H9 (cell line): Measurements from ENCODE around the gene RBMS3. TPM values are rescaled to one million over a fixed set of nuclear protein-coding genes. Genes with fewer than 3 reads are reported as not detected.

Experiments used
- DNase-seq: peaks from one replicate; pipeline ENCODE4 v3.0.0-alpha.2; 2017
- H2AFZ ChIP-seq: one replicate; pipeline ENCODE4 v1.6.1; 2013; ENCODE audit warnings: mild to moderate bottlenecking, low read length, control low read depth, moderate library complexity
- H2AK5ac ChIP-seq: 2 replicates; pipeline ENCODE4 v1.6.1; 2013; ENCODE audit warnings: low read length, control low read depth, mixed read lengths; ENCODE audit not compliant: insufficient read length
- H2BK120ac ChIP-seq: one replicate; pipeline ENCODE4 v1.6.1; 2013; ENCODE audit warnings: low read depth, mild to moderate bottlenecking, low read length, control low read depth, inconsistent platforms; ENCODE audit not compliant: poor library complexity, severe bottlenecking
- H2BK12ac ChIP-seq: 2 replicates; pipeline ENCODE4 v1.6.1; 2013; ENCODE audit warnings: low read length, control low read depth, mixed read lengths, low read depth; ENCODE audit not compliant: insufficient read length
- H2BK15ac ChIP-seq: 2 replicates; pipeline ENCODE4 v1.6.1; 2013; ENCODE audit warnings: low read depth, low read length, control low read depth
- H2BK20ac ChIP-seq: one replicate; pipeline ENCODE4 v1.6.1; 2013; ENCODE audit warnings: low read depth, mild to moderate bottlenecking, low read length, control low read depth, inconsistent platforms; ENCODE audit not compliant: poor library complexity, severe bottlenecking
- H2BK5ac ChIP-seq: 2 replicates; pipeline ENCODE4 v1.6.1; 2013; ENCODE audit warnings: low read length, control low read depth, mixed read lengths; ENCODE audit not compliant: insufficient read length
- H3K14ac ChIP-seq: 2 replicates; pipeline ENCODE4 v1.6.1; 2013; ENCODE audit warnings: low read length, control low read depth; ENCODE audit not compliant: insufficient read depth
- H3K18ac ChIP-seq: 2 replicates; pipeline ENCODE4 v1.6.1; 2013; ENCODE audit warnings: low read depth, mild to moderate bottlenecking, mixed read lengths, low read length, control low read depth; ENCODE audit not compliant: insufficient read length
- H3K23ac ChIP-seq: 2 replicates; pipeline ENCODE4 v1.6.1; 2013; ENCODE audit warnings: low read length, control low read depth, mixed read lengths, low read depth; ENCODE audit not compliant: insufficient read length
- H3K23me2 ChIP-seq: 2 replicates; pipeline ENCODE4 v1.6.1; 2013; ENCODE audit warnings: low read depth, mild to moderate bottlenecking, mixed read lengths, low read length, control low read depth; ENCODE audit not compliant: insufficient read length, poor library complexity, severe bottlenecking
- H3K27ac ChIP-seq: 2 replicates; pipeline ENCODE4 v1.5.1; 2013; ENCODE audit warnings: low read length, control low read depth, mixed read lengths, low read depth; ENCODE audit not compliant: insufficient read length
- H3K27me3 ChIP-seq: 2 replicates; pipeline ENCODE4 v1.6.1; 2013; ENCODE audit warnings: low read length, control low read depth, inconsistent platforms; ENCODE audit not compliant: insufficient read depth
- H3K4ac ChIP-seq: 2 replicates; pipeline ENCODE4 v1.6.1; 2013; ENCODE audit warnings: low read depth, mild to moderate bottlenecking, control low read depth, inconsistent platforms, low read length, moderate library complexity
- H3K4me1 ChIP-seq: 2 replicates; pipeline ENCODE4 v1.6.1; 2013; ENCODE audit warnings: low read length, control low read depth, inconsistent platforms; ENCODE audit not compliant: insufficient read depth
- H3K4me2 ChIP-seq: 2 replicates; pipeline ENCODE4 v1.6.1; 2013; ENCODE audit warnings: low read length, control low read depth, mixed read lengths; ENCODE audit not compliant: insufficient read length, insufficient read depth
- H3K56ac ChIP-seq: 2 replicates; pipeline ENCODE4 v1.6.1; 2013; ENCODE audit warnings: low read depth, mild to moderate bottlenecking, mixed read lengths, low read length, control low read depth; ENCODE audit not compliant: insufficient read length
- H3K79me1 ChIP-seq: 2 replicates; pipeline ENCODE4 v1.6.1; 2013; ENCODE audit warnings: low read depth, mild to moderate bottlenecking, moderate library complexity, low read length, control low read depth, inconsistent platforms; ENCODE audit not compliant: insufficient read depth, poor library complexity, severe bottlenecking
- H3K79me2 ChIP-seq: 2 replicates; pipeline ENCODE4 v1.6.1; 2013; ENCODE audit warnings: low read length, control low read depth, inconsistent platforms; ENCODE audit not compliant: insufficient read depth
- H3K9ac ChIP-seq: 2 replicates; pipeline ENCODE4 v1.6.1; 2013; ENCODE audit warnings: low read length, control low read depth, mixed read lengths; ENCODE audit not compliant: insufficient read length; ENCODE audit errors: extremely low read depth
- H3K9me3 ChIP-seq: one replicate; pipeline ENCODE4 v1.6.1; 2013; ENCODE audit warnings: low read depth, low read length, inconsistent platforms; ENCODE audit not compliant: control insufficient read depth
- H3T11ph ChIP-seq: one replicate; pipeline ENCODE4 v1.6.1; 2013; ENCODE audit warnings: mild to moderate bottlenecking, low read length, control low read depth, inconsistent platforms
- H4K20me1 ChIP-seq: one replicate; pipeline ENCODE4 v1.6.1; 2013; ENCODE audit not compliant: control insufficient read depth, insufficient read length, insufficient read depth
- H4K5ac ChIP-seq: 2 replicates; pipeline ENCODE4 v1.6.1; 2013; ENCODE audit warnings: low read depth, mild to moderate bottlenecking, mixed read lengths, low read length, control low read depth; ENCODE audit not compliant: insufficient read length
- H4K8ac ChIP-seq: replicated peaks from 2 replicates; pipeline ENCODE4 v1.6.1; 2013; ENCODE audit warnings: low read length, control low read depth, mixed read lengths, low read depth; ENCODE audit not compliant: insufficient read length
- H4K91ac ChIP-seq: 2 replicates; pipeline ENCODE4 v1.6.1; 2013; ENCODE audit warnings: low read depth, mild to moderate bottlenecking, moderate library complexity, mixed read lengths, low read length, control low read depth; ENCODE audit not compliant: insufficient read length
- H3K27ac Mint-ChIP-seq, 3 experiments: 2 replicates in 2 of 3; 3 replicates in 1 of 3; pipeline ENCODE4 v1.8.0; 2020 to 2021; ENCODE audit warnings: mixed read lengths in 3 of 3, mild to moderate bottlenecking in 1 of 3, moderate library complexity in 1 of 3
- H3K27me3 Mint-ChIP-seq: 2 replicates; pipeline ENCODE4 v1.8.0; 2021; ENCODE audit warnings: low read depth, mild to moderate bottlenecking, moderate library complexity, mixed read lengths
- H3K36me3 Mint-ChIP-seq, 3 experiments: 2 replicates in 2 of 3; 3 replicates in 1 of 3; pipeline ENCODE4 v1.8.0; 2020 to 2021; ENCODE audit warnings: low read depth in 3 of 3, mixed read lengths in 3 of 3; ENCODE audit not compliant: insufficient read depth in 1 of 3
- H3K4me1 Mint-ChIP-seq, 2 experiments: 2 replicates each; pipeline ENCODE4 v1.8.0; 2020; ENCODE audit warnings: mixed read lengths in 2 of 2
- H3K4me3 Mint-ChIP-seq, 2 experiments: 2 replicates in 1 of 2; 3 replicates in 1 of 2; pipeline ENCODE4 v1.8.0; 2020 to 2021; ENCODE audit warnings: mild to moderate bottlenecking in 2 of 2, mixed read lengths in 2 of 2, moderate library complexity in 1 of 2
- H3K9me3 Mint-ChIP-seq, 2 experiments: 2 replicates in 1 of 2; 3 replicates in 1 of 2; pipeline ENCODE4 v1.8.0; 2020; ENCODE audit warnings: mild to moderate bottlenecking in 2 of 2, mixed read lengths in 2 of 2, moderate library complexity in 1 of 2
- CTCF ChIP-seq: fragments of 200-600 bp; sonication (generic); conservative IDR thresholded peaks from 3 replicates; pipeline ENCODE4 v1.8.0; 2021; ENCODE audit warnings: antibody characterized with exemption, mild to moderate bottlenecking
- WGBS: extraction: QIAGEN DNeasy Blood & Tissue Kit; methylation state at CpG from one replicate; pipeline ENCODE4 v1.1.7; 2013; ENCODE audit warnings: missing lambda C conversion rate, low lambda C conversion rate, mixed read lengths; ENCODE audit not compliant: insufficient read length; ENCODE audit errors: extremely low coverage; 5-methylcytosine and 5-hydroxymethylcytosine counted together
- total RNA-seq: library from RNA; stranded (reverse); gene quantifications from 2 replicates; pipeline ENCODE4 v1.2.1, GENCODE V29; 2021

Gene RBMS3
- total RNA-seq, 1 experiment from 2014 or later: 8.1 TPM

GRCh38 chr3:29532473-29532872 lies 251.6 kb downstream of the RBMS3 start:
- no peak overlapping the region for H3T11ph ChIP-seq
- H3K4me3 Mint-ChIP-seq: no peak overlapping the region
- H3K27me3 ChIP-seq: no peaks in the 10 kb centered on the region; the same call in 1 of the 2 replicates
- no peaks in the 10 kb centered on the region for H3K9me3 ChIP-seq
- H3K27ac ChIP-seq: no peak overlapping the region
- no peak overlapping the region for H2BK5ac ChIP-seq
- no CpG with 5 or more reads among the region's 4 CpGs for WGBS
- no peaks in the 10 kb centered on the region for H4K20me1 ChIP-seq
- H2BK12ac ChIP-seq: no peak overlapping the region
- H3K27ac Mint-ChIP-seq: no peak overlapping the region
- H3K36me3 Mint-ChIP-seq: no peaks in the 10 kb centered on the region
- TF ChIP-seq CTCF: no peak
- no peak overlapping the region for H4K91ac ChIP-seq
- no peaks in the 10 kb centered on the region for H3K9me3 Mint-ChIP-seq
- H3K27me3 Mint-ChIP-seq: no peaks in the 10 kb centered on the region
- H3K56ac ChIP-seq: no peak overlapping the region
- no peak overlapping the region for H2BK15ac ChIP-seq
- DNase-seq: no peak
- H3K79me1 ChIP-seq: no peaks in the 10 kb centered on the region
- H3K4ac ChIP-seq: no peak overlapping the region
- no peak overlapping the region for H3K18ac ChIP-seq
- H3K23ac ChIP-seq: no peak overlapping the region
- H3K14ac ChIP-seq: no peak overlapping the region
- no peak overlapping the region for H2AK5ac ChIP-seq
- H3K23me2 ChIP-seq: no peaks in the 10 kb centered on the region
- no peak overlapping the region for H4K5ac ChIP-seq
- no peaks in the 10 kb centered on the region for H3K79me2 ChIP-seq
- H3K9ac ChIP-seq: no peak overlapping the region
- no peak overlapping the region for H2BK120ac ChIP-seq
- no peak overlapping the region for H4K8ac ChIP-seq
- no peak overlapping the region for H2AFZ ChIP-seq
- H3K4me1 ChIP-seq: no peaks in the 10 kb centered on the region
- no peak overlapping the region for H2BK20ac ChIP-seq
- H3K4me2 ChIP-seq: no peak overlapping the region
- peaks cover 4 to 5% of the 10 kb centered on the region in 2 experiments; a peak in 3 of 4 replicates for H3K4me1 Mint-ChIP-seq
